ENCODE results near the gene RGS12. TPM values are rescaled to one million over a fixed set of nuclear protein-coding genes. Genes with fewer than 3 reads are reported as not detected.

RGS12 gene
- total RNA-seq, 1 donor from 2014 or later: 19.0 TPM

DNA sequence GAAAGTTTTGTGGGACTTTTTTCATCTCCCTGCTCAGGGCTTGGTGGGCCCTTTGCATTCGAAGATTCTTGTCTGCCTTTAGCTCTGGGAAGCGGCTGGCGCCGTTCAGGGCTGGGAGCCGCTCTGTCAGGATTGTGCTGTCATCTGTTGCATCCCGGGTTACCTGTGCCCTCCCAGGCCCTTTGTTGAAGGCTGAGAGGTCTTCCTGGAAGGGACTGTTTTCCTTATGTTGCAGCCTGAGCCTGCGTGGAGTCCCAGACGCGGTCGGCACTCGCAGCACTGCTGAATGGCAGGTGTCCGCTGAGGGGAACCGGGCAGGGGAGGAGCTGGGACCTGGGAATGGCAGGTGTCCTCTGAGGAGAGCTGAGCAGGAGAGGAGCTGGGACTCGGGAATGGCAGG lies 15.9 kb downstream of the RGS12 start:
- Mint-ChIP-seq H3K36me3 (ENCODE audit: low read depth) (no peaks in the 10 kb centered on the region), H3K9me3 (ENCODE audit: low read depth) (no peaks in the 10 kb centered on the region), H3K27ac (ENCODE audit: unreplicated experiment) (no peak overlapping the region), H3K4me3 (ENCODE audit: unreplicated experiment) (no peak overlapping the region), H3K27me3 (ENCODE audit: low read depth) (no peaks in the 10 kb centered on the region), H3K4me1 (ENCODE audit: low read depth) (peaks cover 21% of the 10 kb centered on the region)
- DNase-seq (ENCODE audit: low spot score): no peak
- TF ChIP-seq, protein P1, sequence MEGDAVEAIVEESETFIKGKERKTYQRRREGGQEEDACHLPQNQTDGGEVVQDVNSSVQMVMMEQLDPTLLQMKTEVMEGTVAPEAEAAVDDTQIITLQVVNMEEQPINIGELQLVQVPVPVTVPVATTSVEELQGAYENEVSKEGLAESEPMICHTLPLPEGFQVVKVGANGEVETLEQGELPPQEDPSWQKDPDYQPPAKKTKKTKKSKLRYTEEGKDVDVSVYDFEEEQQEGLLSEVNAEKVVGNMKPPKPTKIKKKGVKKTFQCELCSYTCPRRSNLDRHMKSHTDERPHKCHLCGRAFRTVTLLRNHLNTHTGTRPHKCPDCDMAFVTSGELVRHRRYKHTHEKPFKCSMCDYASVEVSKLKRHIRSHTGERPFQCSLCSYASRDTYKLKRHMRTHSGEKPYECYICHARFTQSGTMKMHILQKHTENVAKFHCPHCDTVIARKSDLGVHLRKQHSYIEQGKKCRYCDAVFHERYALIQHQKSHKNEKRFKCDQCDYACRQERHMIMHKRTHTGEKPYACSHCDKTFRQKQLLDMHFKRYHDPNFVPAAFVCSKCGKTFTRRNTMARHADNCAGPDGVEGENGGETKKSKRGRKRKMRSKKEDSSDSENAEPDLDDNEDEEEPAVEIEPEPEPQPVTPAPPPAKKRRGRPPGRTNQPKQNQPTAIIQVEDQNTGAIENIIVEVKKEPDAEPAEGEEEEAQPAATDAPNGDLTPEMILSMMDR (IDR thresholded peaks at IDR 0.05): no peak

DNA sequence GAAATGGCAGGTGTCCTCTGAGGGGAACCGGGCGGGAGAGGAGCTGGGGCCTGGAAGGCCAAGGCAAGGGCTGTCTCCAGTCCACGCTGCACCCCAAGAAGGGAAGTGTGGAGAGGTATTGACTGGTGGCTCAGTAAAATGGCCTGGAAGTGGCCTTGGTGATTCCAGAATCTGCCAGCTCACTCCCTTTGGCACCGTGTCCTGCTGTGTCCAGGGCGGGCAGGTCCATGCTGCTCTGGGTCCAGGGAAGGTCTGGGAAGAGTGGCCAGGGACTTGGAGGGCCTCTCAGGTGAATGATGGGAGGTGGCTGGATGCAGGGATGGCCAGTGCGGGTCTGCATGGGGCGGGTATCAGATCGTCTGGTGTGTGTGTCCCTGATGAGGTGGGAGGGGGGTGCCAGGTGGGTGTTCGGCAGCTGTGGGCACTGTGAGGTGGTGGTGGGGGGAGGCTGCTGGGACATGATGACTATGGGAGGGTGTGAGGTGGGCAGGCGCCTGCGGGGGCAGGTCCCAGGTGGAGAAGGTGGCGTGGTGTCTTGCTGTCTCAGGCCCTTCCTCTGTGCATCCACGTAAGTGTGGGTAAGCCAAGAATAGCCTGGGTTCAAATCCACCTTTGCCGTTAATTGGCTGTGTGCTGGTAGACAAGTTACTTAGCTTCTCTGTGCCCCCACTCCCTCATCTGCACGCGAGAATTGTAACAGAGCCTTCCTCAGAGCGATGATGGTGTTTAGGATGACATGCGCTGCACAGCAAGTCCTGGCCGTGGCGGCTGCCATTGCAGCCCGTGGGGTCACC lies 17.7 kb downstream of the RGS12 start:
- H3K27me3 Mint-ChIP-seq (ENCODE audit: low read depth): no peaks in the 10 kb centered on the region
- no peaks in the 10 kb centered on the region for H3K36me3 Mint-ChIP-seq (ENCODE audit: low read depth)
- no peaks in the 10 kb centered on the region for H3K9me3 Mint-ChIP-seq (ENCODE audit: low read depth)
- H3K27ac Mint-ChIP-seq (ENCODE audit: unreplicated experiment): no peak overlapping the region
- H3K4me3 Mint-ChIP-seq (ENCODE audit: unreplicated experiment): no peak overlapping the region
- TF ChIP-seq, protein P1 (IDR thresholded peaks at IDR 0.05): no peak
- H3K4me1 Mint-ChIP-seq (ENCODE audit: low read depth): peaks cover 12% of the 10 kb centered on the region
- DNase-seq (ENCODE audit: low spot score): no peak

DNA sequence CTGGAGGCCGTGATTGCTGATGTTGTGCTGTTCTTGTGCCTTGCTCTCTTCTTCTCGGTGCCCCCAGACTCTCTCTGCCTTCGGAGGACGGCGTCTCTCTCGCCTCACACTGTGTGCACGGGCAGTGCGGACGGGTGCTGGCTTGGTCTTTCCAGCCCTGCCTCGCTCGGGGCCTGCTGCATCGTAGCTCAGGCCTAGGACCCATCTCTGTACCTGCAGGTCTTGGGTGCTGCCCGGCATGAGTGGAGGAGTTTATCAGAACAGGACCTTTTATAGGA lies 18.2 kb downstream of the RGS12 start:
- H3K36me3 Mint-ChIP-seq (ENCODE audit: low read depth): no peaks in the 10 kb centered on the region
- TF ChIP-seq, protein P1 (IDR thresholded peaks at IDR 0.05): no peak
- H3K27me3 Mint-ChIP-seq (ENCODE audit: low read depth): no peaks in the 10 kb centered on the region
- DNase-seq (ENCODE audit: low spot score): no peak
- H3K4me1 Mint-ChIP-seq (ENCODE audit: low read depth): peaks cover 8% of the 10 kb centered on the region
- H3K4me3 Mint-ChIP-seq (ENCODE audit: unreplicated experiment): no peak overlapping the region
- H3K27ac Mint-ChIP-seq (ENCODE audit: unreplicated experiment): no peak overlapping the region
- H3K9me3 Mint-ChIP-seq (ENCODE audit: low read depth): no peaks in the 10 kb centered on the region

DNA sequence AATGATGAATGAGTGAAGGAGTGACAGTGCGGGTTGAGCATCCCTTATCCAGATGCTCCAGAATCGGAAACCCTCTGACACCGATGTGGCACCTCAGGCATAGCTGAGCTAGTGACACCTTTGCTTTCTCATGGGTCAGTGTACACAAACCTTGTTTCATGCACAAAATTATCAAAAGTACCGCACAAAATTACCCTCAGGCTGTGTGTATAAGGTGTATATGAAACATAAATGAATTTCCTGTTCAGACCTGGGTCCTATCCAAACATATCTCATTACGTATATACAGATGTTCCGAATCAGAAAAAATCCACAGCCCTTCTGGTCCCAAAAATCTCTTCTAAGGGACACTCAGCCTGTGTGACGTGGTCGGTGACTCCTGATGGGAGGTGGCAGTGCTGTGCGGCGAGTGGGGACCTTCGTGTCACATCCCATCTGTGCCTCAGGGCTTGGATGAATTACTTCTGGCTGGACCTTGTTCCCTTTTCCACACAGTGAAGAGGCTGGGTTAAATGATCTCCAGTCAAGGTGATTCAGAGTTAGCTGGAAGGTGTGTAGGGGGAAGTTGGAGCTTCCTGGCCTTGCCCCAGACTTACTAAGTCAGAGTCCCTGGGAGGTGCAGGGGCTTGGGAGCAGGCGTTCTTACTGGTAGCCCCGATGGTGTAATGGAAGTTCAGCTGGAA lies 18.8 kb downstream of the RGS12 start:
- Mint-ChIP-seq H3K27ac (ENCODE audit: unreplicated experiment) (no peak overlapping the region), H3K4me1 (ENCODE audit: low read depth) (peaks cover 8% of the 10 kb centered on the region), H3K36me3 (ENCODE audit: low read depth) (no peaks in the 10 kb centered on the region), H3K9me3 (ENCODE audit: low read depth) (no peaks in the 10 kb centered on the region), H3K4me3 (ENCODE audit: unreplicated experiment) (no peak overlapping the region), H3K27me3 (ENCODE audit: low read depth) (no peaks in the 10 kb centered on the region)
- no peak for DNase-seq (ENCODE audit: low spot score)
- TF ChIP-seq, protein P1 (IDR thresholded peaks at IDR 0.05): no peak

DNA sequence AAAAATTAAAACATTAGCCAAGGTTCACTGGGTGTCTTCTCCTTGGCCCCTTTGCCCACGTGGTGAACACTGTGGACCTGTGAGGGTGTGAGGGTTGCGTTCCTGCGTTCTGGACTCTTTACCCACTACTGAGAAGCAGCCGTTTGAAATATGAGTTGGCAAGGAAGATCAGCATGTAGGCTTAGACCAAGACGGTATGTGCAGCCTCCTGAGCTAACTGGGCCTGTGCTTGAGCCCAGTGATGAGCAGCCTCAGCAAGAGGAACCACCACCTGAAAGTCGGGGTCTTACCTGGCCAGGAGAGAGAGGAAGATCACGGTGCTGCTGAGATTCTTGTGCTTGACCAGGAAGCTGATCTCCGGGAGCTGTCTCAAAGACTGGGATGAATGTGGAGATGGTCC lies 19.5 kb downstream of the RGS12 start:
- TF ChIP-seq, protein P1 (IDR thresholded peaks at IDR 0.05): no peak
- no peak overlapping the region for H3K4me3 Mint-ChIP-seq (ENCODE audit: unreplicated experiment)
- no peaks in the 10 kb centered on the region for H3K9me3 Mint-ChIP-seq (ENCODE audit: low read depth)
- H3K36me3 Mint-ChIP-seq (ENCODE audit: low read depth): peaks cover 2% of the 10 kb centered on the region
- no peak overlapping the region for H3K27ac Mint-ChIP-seq (ENCODE audit: unreplicated experiment)
- H3K4me1 Mint-ChIP-seq (ENCODE audit: low read depth): peaks cover 8% of the 10 kb centered on the region
- no peaks in the 10 kb centered on the region for H3K27me3 Mint-ChIP-seq (ENCODE audit: low read depth)
- no peak for DNase-seq (ENCODE audit: low spot score)
